Measurements from ENCODE around the gene NR1H4. TPM values are rescaled to one million over a fixed set of nuclear protein-coding genes. Genes with fewer than 3 reads are reported as not detected.

NR1H4 gene
- total RNA-seq, 4 donors from 2014 or later: not detected

DNA sequence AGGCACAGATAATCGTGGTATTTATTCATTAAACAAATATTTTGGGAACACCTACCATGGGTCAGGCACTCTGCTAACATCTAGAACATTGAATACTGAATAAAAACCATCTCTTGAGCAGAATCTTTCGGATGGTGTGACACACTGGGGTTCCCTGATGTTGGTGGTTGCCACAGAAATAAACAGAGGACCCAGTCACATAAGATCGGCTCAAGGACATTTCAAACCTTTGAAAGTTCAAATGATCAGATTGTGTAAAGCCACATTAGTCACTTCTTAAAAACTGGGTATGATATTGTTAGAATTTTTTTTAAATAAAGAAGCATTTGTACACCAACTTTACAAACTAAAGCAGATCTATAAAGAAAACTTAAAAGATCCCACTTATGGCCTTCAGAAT, 39.0 kb downstream of the NR1H4 start:
- Histone ChIP-seq H3K27ac (no peak overlapping the region), H3K36me3 (no peaks in the 10 kb centered on the region), H3K27me3 (no peaks in the 10 kb centered on the region), H3K4me1 (no peaks in the 10 kb centered on the region), H3K9me3 (no peaks in the 10 kb centered on the region), H3K4me3 (no peak overlapping the region)
- intact Hi-C loops (cut with DNase I): no loop called here
- no peak for DNase-seq
- WGBS, 2 donors: 68 to 72% methylated on average over 3 of the region's 3 CpGs
- TF ChIP-seq, protein P1, sequence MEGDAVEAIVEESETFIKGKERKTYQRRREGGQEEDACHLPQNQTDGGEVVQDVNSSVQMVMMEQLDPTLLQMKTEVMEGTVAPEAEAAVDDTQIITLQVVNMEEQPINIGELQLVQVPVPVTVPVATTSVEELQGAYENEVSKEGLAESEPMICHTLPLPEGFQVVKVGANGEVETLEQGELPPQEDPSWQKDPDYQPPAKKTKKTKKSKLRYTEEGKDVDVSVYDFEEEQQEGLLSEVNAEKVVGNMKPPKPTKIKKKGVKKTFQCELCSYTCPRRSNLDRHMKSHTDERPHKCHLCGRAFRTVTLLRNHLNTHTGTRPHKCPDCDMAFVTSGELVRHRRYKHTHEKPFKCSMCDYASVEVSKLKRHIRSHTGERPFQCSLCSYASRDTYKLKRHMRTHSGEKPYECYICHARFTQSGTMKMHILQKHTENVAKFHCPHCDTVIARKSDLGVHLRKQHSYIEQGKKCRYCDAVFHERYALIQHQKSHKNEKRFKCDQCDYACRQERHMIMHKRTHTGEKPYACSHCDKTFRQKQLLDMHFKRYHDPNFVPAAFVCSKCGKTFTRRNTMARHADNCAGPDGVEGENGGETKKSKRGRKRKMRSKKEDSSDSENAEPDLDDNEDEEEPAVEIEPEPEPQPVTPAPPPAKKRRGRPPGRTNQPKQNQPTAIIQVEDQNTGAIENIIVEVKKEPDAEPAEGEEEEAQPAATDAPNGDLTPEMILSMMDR (IDR thresholded peaks at IDR 0.05): no peak
- no peak for TF ChIP-seq POLR2A (IDR thresholded peaks at IDR 0.05)

DNA sequence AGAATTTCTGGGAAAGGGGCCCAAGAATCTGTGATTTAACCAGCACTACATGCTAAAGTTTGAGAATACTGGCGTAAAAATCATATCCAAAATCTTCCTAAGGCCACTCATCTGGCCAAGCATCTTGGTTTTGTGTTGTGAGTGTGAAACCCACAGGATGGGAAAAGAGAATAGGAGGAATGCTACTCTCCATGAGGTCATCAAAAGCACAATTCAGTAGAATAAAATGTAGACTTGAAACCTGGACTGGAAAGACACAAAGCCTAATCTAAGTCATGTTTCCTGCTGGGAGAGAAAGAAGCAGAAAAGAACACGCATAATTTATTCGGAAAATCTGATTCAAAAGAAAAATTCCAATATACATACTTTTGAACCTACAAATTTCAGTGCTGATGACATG, 42.3 kb downstream of the NR1H4 start:
- Histone ChIP-seq H3K4me3 (no peak overlapping the region), H3K9me3 (no peaks in the 10 kb centered on the region), H3K27me3 (no peaks in the 10 kb centered on the region), H3K4me1 (no peaks in the 10 kb centered on the region), H3K27ac (no peak overlapping the region), H3K36me3 (no peaks in the 10 kb centered on the region)
- 89 to 95% methylated on average over 3 of the region's 3 CpGs for WGBS, 2 donors
- intact Hi-C loops (cut with DNase I): no loop called here
- TF ChIP-seq POLR2A (IDR thresholded peaks at IDR 0.05): no peak
- TF ChIP-seq, protein P1 (IDR thresholded peaks at IDR 0.05): no peak
- DNase-seq: no peak

DNA sequence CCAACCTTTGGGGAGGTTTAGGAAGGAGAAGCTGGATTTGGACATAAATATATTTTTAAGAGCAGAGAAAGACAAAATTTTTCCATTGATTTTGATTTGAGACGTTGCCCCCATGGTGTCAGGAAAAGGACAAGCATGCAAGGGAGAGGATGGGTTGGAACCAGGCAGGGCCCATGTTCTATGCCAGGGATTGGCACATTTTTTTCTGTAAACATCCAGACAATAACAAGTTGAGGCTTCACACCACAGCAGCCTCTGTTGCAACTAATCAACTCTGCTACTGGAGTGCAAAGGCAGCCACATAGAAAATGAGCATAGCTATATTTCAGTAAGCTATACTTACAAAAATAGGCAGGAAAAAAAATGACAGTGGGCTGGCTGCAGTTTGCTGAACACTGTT, 44.7 kb downstream of the NR1H4 start:
- Histone ChIP-seq H3K36me3 (no peaks in the 10 kb centered on the region), H3K27ac (no peak overlapping the region), H3K4me3 (no peak overlapping the region), H3K4me1 (no peaks in the 10 kb centered on the region), H3K9me3 (no peaks in the 10 kb centered on the region), H3K27me3 (no peaks in the 10 kb centered on the region)
- WGBS, 2 donors: 41 to 58% methylated on average over 1 of the region's 1 CpG
- no peak for DNase-seq
- intact Hi-C loops (cut with DNase I): no loop called here
- TF ChIP-seq, protein P1 (IDR thresholded peaks at IDR 0.05): no peak
- TF ChIP-seq POLR2A (IDR thresholded peaks at IDR 0.05): no peak

DNA sequence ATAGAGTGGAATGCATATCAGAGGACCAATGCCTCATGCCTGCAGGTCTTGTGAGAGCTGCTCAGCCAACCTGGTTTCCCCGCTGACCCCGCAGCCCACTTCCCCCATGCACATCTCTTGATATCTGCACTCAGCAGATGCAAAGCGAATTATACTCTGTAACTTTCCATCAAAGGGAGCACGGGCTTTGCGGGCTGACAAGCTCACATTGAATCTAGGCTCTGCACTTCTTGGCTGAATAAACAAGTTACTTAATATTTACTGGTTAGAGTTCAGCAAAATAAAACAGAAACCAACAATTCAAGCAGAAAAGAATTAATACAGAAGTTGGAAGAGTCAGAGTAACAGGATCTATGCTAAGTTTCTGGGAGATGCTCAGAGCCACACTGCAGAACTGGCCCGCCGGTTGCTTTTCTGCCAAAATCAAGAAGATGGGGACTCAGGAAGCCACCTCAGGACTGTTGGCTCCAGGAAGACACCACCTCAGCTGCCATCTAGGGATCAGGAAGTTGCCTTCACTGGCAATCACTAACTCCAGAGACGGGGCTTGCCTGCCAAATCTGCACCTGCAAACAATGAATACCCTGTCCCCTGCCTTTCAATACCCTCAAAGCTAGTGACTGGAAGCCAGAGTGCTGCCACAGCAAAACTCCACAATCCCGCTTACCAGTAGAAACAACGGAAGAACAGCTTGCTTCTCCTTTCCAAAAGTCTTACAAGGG, 46.5 kb downstream of the NR1H4 start:
- intact Hi-C loops (cut with DNase I): no loop called here
- no peak for DNase-seq
- no peaks in the 10 kb centered on the region for H3K36me3 ChIP-seq
- 76 to 81% methylated on average over 7 to 10 of the region's 10 CpGs for WGBS, 2 donors
- H3K27ac ChIP-seq: no peak overlapping the region
- H3K27me3 ChIP-seq: peaks cover 0 to 3% (median 0%) of the 10 kb centered on the region in 4 donors
- no peaks in the 10 kb centered on the region for H3K9me3 ChIP-seq
- H3K4me1 ChIP-seq: no peaks in the 10 kb centered on the region
- TF ChIP-seq, protein P1 (IDR thresholded peaks at IDR 0.05): no peak
- TF ChIP-seq POLR2A (IDR thresholded peaks at IDR 0.05): no peak
- no peak overlapping the region for H3K4me3 ChIP-seq

DNA sequence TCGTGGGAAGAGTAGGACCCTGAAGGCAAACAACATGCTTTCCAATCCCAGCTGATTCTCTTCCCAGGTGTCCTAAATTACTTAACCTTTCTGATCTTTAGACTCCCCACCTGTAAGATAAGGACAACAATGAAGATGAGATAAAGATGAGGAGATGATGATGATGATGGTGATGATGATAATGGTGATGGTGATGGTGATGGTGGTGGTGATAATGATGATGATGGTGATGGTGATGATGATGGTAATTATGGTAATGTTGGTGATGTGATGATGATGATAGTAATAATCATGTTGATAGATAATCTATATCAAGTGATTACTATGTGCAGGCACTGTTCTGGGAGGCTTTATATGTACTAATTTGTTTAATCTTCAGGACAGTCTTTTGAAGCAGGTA, 48.3 kb downstream of the NR1H4 start:
- 43 to 61% methylated on average over 1 of the region's 1 CpG for WGBS, 2 donors

More for the DNA sequence above, 48.3 kb downstream of the NR1H4 start:
- intact Hi-C loops (cut with DNase I): no loop called here
- no peak overlapping the region for H3K27ac ChIP-seq
- TF ChIP-seq, protein P1 (IDR thresholded peaks at IDR 0.05): no peak
- no peak for TF ChIP-seq POLR2A (IDR thresholded peaks at IDR 0.05)
- DNase-seq: no peak
- no peaks in the 10 kb centered on the region for H3K36me3 ChIP-seq
- no peaks in the 10 kb centered on the region for H3K4me1 ChIP-seq
- no peak overlapping the region for H3K4me3 ChIP-seq
- H3K9me3 ChIP-seq: no peaks in the 10 kb centered on the region
- H3K27me3 ChIP-seq: peaks cover 0 to 3% (median 0%) of the 10 kb centered on the region in 4 donors
